CD4-positive, alpha-beta T cell treated with Interleukin-6 at 100 ng/mL for 8 hours (primary cell): Measurements from ENCODE around the gene GLP2R.

Experiments used
- DNase-seq: peaks from one replicate; pipeline ENCODE4 v3.0.0-alpha.2; 2020; ENCODE audit warnings: mixed read lengths, low spot score

GLP2R gene

DNA sequence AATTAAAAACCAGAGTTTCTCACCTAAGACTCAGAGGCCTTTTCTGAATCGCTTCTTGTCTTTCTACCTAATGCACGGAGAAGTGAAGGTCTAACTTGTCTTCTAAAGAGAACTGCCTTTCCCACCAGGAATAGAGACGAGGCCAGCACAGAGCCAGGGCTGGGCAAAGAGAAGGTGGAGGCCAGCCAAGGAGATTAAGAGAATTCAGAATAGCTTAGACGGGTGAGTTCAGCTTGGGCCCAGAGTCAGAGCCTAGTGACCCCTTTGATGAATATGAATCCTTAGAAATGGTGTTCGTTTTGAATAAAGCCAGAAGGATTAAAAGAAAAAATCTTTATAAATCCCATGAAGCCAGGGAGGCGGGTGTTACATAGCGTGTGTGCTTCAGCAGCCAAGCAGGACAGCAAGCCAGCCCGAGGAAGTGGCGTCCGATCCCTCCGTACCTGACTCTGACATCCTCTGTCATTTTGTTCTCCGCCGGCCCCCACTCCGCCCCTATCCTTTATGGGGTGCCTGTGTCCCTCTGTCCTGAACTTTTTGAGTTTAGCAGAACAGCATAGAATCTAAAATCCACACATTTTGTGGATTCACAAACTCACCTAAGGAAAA, 11.3 kb upstream of the GLP2R start:
- DNase-seq = no peak

DNA sequence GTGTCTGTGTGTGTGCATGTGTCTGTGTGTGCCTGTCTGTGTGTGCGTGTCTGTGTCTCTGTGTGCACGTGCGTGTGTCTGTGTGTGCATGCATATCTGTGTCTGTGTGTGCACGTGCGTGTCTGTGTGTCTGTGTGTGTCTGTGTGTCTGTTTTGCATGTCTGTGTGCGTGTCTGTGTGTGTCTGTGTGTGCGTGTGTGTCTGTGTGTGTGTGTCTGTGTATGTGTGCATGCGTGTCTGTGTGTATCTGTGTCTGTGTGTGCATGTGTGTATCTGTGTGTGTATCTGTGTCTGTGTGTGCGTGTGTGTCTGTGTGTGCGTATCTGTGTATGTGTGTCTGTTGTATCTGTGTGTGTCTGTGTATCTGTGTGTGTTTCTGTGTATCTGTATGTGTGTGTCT, 9.3 kb upstream of the GLP2R start:
- no peak for DNase-seq

DNA sequence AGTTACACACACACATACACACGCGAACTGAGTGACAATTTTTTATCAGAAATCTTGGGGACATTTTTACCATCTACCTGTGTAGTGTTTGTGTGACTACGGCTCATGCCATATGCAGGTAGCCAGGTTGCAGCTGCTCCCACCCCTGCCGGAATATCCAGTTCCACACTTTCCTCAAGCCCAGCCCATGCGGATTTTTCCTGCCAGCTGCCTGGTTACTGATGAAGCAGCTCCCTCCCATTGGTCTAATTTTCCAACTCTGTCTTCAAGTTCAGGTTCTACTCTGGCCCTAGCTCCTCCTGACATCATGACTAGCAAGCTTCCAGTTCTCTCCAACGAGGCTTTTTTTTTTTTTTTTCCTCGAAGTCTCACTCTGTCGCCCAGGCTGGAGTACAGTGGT, 8.6 kb upstream of the GLP2R start:
- no peak for DNase-seq

DNA sequence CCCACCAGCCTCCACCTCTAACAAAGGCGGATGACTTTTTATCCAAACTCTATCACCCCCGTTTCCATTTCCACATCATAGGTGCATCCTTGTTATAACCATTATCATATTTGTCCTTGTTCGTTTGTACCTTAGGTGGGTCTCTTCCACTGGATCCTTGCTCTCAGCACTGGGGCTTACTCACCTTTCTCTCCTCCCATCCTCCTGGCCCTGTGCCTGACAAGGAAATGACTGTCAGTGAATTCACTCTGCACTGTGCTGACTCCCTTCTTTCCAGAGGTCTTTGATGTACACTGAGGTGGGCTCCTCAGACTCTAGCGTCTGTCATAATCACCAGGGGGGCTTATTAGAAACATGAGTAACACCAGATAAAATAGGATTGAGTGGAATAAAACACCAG, 7.0 kb upstream of the GLP2R start:
- DNase-seq = no peak

DNA sequence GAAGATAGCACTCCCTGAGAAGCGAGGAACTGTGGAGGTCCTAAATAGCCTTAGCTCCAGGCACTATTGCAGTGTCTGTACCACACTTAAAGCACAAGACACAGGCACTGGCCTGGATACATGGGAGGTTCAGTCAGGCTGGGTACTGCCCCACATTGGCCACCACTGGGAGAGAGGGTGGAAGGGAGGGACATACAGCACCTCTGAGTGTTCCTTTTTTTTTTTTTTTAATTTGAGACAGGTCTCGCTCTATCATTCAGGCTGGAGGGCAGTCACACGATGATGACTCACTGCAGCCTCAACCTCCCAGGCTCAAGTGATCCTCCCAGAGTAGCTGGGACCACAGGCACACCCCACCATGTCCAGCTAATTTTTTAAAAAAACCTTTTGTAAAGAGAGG, 5.3 kb upstream of the GLP2R start:
- no peak for DNase-seq

DNA sequence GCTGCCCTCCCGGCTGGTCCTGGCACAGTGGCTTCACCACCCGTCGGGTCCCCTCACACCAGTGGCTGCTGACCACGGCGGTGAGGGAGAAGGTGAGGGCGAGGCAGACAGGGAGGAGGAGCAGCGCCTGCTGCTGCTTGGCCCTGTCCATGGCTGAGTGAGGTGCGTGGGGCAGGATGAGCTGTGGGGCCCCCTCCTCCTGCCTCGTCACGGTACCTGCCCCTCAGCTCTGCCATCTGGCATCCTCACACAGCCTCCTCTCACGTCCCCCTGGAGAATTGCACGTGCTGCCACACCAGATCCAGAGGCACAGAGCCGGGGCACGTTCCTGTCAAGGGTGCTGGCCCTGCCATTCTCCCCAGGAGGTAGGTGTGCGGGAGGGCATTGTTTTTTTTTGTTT, 3.8 kb upstream of the GLP2R start, which contains the start of gene GSG1L2:
Gene GSG1L2 (minus strand): TSS at position 159 of the 400 bp plus-strand sequence. CDS start 8 bp downstream, at position 151.
- no peak for DNase-seq

DNA sequence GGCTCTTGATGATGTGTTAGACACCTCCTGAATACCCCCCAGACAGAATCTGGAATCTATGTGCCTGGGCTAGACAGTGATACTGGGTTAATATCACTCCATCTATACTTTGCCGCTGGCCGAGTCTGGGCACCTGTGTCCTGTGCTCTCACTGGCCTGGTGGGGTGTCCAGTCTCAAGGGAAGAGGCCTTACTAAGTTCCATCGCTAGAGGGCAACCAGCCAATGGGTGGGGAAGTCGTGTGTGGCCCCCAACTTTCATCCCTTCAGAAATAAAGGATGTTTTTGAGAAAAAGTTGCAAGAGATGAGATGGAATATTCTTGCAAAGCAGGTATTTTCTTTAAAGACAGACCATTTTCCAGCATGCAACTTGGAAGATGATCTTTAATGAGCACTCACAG, 1.6 kb upstream of the GLP2R start:
- no peak for DNase-seq

DNA sequence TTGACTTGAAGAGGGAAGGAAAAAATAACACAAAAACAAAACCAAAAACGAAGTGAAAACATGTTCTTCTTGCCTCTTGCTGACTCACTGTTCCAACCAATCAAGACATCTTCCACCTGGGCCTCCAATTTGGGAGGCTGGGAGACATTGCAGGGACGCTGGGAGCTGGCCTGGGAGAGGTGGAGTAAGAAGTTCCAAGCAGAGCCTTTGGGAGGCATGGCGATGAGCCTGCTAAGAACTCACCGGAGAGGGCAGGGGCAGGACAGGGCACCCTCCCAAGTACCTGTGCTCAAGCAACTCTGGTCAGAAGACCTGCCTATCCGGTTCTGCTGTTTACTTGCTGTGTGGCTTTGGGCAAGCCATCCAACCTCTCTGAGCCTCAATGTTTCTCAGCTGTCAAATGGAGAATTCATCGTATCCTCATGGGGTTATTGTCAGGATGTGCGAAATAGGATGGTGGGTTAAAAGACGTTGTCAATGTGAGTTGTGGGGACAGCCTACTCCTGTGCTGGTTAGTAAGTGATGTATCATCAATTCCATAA, 856 bp upstream of the GLP2R start:
- no peak for DNase-seq

DNA sequence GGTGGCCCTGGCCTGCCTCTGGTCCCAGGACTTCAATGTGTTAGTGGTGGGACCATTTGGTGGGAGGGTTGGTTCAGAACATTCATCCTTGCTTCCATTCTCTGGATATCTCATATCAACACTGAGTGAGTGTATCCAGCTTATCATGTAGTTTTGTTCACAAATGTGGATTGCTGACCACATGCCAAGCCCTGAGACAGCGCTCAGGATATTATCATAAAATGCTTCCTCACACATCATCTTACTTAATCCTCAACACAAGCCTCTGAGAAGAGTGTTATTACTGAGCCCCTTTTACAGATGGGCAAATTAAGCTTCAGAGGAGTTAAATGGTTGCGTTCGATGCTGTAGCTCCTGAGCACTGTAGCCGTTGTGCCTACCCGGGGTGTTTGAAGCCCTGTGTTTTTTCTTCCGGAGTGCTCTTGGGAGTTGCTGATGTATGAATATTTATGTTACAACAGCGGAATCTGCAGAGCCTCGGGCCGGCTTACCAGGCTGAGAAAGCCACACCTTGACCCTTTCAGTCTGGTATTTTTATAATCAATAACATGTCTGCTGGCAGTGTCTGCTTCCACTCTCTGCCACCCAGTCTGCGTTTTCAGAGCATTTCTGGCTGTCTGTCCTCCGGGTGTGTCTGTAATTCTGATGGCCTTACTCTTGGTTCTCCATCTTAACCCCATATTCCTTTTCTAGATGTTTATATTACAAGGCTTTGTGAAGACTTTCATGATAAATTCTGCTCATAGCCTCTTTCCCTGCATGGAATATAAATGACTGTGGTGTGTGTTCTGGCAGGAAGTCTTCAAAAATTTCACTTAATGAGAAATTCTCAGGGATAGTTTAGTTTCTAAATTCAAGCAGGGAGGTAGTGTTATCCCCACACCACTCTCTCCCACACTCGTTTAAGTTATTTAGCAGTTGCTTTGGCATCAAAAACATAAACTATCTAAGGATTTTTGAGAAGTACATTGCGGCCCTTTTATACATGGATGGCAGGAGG, 2.9 kb downstream of the GLP2R start:
- DNase-seq = no peak

DNA sequence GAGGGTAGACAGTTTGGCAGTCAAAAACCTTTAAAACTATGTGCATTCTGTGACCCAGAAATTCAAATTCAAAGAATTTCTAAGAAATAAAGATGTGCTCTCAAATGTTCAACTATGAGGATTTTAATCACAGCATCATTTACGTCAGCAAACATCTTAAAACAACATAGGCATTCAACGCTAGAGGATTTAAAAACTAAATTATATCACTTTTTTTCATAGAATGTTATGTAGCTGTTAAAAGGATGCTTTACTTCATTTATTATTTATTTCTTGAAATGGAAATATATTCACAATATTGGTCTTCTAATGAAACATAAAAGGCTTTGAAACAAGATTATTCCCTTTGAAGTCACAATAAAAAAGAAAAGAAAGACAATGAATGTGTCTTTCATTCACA, 3.6 kb downstream of the GLP2R start:
- DNase-seq = no peak

DNA sequence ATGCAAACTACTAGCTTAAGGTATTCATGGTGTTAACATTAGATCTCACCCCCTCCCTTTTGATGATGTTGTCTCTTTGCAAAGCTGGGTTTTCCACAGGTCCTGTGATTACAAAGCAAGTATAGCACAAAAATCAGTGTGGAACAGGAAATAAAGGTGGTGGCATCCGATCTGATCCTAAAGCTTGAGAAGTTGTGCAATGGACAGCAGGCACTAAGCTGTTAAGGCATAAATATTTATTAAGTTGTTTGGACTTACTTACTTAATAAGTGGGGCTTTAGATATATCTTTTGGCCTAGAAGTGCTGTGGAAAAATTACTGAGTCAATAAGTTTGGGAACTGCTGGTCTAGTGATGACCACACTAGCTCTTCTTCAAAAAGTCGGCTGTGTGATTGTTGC, 5.0 kb downstream of the GLP2R start:
- no peak for DNase-seq

DNA sequence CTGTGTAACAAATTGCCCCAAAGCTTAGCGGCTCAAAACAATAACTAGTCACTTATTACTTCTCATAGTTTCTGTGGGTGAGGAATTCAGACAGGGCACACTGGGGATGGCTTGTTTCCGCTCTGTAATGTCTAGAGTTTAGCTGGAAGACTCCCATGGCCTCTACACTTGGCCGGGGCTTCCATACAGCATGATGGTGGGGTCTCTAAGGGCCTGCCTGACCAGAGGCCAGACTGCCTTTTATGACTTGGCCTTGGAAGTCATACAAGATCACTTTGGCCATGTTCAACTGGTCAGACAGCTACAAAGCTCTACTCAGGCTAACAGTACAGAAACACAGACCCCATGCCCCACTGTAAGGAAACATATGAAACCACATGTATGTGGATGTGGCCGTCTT, 8.2 kb downstream of the GLP2R start:
- DNase-seq = no peak

DNA sequence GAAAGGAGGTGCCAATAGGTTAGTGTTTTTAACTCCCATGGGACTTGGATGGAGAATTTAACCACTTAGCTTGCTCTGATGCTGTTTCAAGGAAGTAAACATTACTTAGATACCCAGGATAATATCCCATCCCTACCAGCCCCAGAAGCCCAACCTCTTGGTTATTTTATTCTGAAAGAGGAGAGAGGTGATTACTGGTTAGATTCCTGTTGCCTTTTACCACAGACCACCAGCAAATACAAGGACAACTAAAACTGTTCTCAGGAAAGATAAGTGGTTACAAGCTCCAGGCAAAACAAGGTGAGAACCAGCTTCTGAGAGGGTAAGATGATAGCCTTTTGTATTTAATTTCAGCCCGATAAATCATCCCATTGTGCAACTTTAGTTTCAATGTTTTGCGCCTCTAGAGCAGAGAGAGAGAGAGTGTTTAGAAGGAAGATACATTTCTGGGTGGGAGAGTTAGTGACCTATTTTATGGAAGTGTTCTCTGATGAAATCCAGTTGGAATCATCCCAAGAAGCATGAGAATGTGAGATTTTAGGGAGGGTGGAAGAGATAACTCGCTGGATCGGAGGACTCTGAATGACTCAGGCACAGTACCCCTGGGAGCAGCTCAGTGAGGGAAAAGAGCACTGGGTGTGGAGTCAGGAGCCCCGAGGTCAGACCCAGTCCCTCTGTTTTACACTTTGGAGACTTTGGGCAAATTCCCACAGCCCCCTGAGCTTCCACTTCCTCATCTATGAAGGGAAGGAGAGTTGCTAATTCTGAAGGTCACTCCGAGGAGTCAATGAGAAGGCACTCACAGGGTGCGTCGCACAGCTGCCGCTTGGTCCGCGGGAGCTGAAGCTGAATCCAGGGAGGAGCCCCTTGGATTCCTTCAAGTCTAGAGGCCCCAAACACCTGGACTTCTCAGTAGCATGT, 12.1 kb downstream of the GLP2R start:
- DNase-seq = no peak

DNA sequence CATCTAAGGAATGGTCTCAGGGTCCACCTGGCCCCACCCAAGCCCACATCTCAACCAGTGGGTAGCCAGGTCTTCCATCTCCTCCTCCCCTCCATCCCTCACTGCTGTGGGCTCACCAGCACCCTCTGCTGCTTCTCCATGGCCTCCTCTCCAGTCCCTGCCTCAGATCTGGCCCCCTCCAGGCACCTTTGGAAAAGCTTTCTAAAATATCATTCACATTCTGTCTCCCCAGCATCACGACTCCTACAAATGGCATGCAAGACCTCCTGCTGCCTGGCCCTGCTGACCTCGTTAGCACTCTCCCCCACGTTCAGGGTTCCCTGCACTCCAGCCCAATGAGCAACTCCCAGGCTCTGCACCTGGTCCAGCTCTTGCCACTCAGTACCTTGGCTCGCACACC, 13.7 kb downstream of the GLP2R start:
- no peak for DNase-seq

DNA sequence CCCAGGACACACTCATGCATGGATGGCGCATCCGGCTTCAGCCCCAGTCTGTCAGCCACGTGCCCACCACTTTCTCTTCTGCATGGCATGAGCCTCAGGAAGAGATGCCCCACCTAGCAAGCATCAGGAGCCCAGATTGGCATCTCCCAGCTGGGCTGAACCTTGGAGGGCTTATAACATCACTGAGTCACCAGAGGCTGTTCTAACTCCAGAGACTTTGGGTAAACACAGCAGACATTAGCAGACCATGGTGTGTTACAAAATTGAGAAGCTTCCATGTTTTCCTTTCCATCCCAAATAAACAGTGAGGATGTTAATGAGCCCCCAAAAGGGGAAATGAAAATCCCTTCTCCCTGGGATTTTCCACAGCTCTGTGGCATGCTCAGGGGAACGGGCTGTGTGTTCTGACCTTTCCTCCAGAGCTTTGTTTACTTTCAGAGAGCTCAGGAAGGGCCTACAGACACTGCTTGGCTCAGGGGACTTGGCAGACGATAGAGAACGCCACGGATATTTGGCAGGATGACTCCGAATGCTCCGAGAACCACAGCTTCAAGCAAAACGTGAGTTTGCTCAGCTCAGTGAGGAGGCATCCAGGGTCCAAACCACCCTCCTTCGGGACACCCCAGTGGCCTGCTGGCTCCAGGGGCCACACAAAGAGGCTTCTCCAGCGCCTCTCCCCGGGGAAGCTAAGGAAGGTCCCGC, 16.5 kb downstream of the GLP2R start:
- no peak for DNase-seq

DNA sequence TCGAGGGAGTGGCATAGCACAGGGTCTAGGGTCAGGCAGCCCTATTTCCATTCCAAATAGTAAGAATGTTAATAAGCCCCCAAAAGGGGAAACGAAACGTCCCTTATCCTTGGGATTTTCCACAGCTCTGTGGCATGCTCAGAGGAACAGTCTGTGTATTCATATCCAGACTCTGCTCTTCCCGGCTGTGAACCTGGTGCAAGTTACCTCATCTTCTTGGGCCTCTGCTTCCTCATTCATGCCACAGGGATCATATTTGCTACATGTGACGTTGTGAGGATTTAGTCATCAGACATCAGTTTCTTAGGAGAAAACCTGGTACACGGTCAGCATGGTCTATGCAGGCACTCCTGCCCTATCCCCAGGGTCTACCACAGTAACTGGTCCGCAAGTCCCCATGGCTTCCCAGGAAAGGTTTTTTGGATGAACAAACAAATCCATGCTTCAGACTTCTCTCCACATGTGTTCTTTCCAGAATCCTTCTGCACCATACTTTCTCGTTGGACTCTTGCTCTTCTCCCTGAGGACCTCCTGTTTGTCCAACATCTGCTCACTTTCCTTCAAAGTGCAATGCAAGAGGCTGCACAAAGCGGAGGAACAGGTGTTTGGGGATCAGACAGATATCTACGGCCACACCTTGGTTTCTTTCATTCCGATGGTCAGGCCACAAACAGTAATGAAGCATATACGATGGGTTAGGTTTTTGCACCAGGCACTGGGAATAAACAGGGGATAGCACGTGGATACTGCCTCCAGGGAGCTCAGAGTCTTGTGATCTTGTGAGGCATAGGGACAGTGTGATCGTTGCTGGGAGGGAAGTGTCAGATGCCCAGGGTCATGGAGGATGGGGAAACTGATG, 17.7 kb downstream of the GLP2R start:
- no peak for DNase-seq

DNA sequence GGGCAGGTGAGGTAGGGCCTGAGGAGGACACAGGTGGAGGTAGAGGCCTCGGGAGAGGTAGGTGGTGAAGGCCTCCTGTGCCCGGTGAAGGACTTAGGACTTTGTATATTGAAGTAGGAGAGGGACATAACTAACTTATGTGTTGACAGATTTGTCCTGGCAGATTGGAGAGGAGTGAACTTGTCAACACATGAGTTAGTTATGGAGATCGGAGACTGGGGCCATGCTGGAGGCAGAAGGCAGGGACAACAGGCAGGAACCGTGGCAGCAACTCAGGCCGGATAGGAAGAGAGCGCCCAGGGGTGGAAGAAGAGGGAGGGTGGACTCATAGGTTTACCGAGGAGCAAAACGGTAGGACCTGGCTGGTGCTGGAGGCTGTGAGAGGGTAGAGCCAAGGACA, 18.4 kb downstream of the GLP2R start:
- DNase-seq = no peak

DNA sequence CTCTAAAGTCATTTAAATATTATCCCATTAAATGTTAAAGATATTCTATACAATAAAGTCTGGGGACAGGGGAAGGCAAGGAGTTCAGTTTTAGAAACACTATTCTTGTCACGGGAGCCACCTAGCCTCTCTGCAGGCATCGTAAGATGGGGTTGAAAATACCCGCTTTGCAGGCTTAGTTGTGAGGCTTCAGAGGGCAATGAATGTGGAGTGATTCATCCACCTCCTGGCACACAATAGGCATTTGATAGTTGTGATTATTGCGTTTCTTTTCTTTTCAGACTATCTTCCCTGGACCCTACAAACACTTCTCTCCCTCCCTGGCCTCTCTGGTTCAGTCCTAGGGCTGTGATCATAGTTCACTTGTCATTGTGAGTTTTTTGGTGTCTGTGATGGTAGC, 19.6 kb downstream of the GLP2R start:
- no peak for DNase-seq

DNA sequence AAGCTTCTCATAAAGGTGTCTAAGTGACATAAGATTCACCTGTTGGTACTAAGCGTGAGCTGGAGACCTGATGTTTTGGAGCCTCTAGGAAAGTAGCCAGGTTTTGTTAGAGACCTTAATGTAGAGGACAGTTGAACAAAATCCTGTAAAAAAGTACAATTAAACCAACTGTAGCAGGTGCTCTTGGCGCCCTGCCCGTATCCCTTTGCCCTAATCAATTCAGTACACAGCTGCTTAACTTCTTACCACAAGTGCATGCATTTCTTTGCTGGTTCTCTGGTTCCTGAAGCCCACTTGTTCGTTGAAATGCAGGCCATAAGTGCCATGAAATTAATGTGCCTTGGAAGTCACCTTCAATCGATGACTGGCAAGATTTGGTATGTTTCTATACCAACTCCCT, 24.4 kb downstream of the GLP2R start:
- no peak for DNase-seq

DNA sequence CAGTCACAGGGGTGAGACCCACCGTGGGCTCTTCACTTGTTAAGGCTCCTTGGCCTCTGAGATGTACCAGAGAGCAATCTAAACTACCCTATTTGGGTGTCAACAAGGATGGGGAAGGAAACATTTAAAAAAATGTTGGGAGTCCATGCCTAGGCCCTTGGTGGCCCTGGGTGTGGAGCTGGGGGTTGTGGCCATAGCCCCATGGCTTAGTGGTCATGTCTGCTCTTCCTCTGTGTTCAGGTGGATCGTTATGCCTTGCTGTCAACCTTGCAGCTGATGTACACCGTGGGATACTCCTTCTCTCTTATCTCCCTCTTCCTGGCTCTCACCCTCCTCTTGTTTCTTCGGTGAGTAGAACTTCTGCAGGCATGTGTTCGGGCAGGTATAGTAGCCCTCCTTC, 28.5 kb downstream of the GLP2R start:
- no peak for DNase-seq

DNA sequence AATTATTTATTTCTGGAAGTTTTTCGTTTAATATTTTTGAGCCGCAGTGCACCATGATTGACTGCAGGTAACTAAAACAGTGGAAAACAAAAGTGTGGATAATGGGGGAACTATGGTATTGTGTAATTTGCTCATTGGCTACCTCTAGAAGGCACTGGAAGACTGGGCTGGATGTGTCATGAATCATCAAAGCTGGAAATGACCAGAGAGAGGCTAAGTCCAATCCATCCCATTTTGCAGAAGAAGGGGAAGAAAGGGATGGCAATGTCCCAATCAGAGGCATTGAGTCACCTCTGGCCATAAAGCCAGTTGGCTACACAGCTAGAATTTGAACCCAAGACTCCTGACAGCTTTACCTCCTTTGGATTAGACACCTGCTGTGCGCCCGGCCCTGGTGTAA, 29.3 kb downstream of the GLP2R start:
- no peak for DNase-seq
